Activated gamma-delta T cell treated with anti-CD3 and anti-CD28 coated beads, Interleukin-2, amount 50 U/mL, for 16 hours (primary cell): ENCODE measurements around the gene IKBKE.
"Not testable (repeated sequence)": the region's sequence is repeated elsewhere in the genome, so short reads cannot be mapped to it uniquely, and the experiment has no call there.

Experiments
- DNase-seq: peaks from one replicate; pipeline ENCODE4 v3.0.0-alpha.2; 2020; ENCODE audit warnings: low read depth

IKBKE gene

DNA sequence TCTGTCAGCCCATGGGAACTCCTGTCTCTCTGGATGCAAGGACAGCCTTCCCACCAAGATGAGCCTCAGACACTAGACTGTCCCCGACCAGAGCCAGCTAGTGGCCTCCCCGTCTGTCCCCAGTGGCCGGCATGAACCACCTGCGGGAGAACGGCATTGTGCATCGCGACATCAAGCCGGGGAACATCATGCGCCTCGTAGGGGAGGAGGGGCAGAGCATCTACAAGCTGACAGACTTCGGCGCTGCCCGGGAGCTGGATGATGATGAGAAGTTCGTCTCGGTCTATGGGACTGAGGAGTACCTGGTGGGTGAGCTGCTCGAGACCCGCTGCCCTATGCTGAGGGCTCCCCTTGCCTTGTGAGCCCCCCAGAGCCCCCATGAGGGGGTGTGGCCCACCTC, 5.8 kb downstream of the IKBKE start:
- no peak for DNase-seq

- no peak for DNase-seq
Observed at GRCh38 chr1:206476591-206476990, 6.3 kb downstream of the IKBKE start.

DNA sequence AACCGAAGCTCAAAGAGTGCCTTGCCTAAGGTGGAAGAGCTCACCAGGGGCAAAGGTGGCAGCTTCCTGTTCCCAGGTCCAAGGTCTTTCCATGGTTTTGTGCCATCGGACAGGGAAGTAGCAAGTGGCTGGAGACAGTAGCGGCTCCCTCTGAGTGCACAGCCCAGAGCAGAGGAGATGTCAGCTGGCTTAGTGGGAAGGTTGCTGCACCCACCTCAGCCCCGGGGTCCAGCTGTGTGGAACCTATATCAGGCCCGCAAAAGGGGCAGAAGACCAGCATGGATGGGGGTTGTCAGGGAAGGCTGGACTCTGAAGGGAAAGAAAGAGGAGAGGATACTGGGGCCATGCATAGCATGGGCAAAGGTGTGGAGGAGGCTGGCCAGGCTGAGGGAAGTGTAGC, 6.8 kb downstream of the IKBKE start:
- DNase-seq, result no peak

DNA sequence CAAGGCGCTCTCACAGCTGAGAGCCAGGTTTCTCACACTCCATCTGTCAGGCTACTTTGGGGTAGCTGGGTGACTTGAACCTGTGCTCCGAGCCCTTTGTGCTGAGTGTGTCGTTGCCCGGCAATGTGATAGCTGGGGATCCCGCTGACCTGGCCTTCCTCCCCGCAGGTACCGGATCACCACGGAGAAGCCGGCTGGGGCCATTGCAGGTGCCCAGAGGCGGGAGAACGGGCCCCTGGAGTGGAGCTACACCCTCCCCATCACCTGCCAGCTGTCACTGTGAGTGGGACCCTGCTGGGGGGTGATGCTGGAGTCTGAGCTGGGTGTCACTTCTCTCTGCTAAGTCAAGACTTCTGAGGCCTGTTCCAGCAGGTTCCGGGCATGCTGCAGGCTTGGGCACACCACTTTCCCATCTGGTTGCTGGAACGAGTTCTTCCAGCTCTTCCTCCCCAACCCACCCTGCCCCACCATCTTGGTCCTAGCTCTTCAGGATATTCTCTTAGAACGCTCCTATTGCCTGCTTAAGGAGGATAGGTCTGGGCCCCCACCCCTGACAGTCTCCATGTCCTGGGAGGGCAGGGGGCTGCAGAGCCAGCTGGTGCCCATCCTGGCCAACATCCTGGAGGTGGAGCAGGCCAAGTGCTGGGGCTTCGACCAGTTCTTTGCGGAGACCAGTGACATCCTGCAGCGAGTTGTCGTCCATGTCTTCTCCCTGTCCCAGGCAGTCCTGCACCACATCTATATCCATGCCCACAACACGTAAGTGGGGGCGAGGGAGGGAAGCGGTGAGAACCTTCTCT, 7.5 kb downstream of the IKBKE start:
- DNase-seq, result no peak

DNA sequence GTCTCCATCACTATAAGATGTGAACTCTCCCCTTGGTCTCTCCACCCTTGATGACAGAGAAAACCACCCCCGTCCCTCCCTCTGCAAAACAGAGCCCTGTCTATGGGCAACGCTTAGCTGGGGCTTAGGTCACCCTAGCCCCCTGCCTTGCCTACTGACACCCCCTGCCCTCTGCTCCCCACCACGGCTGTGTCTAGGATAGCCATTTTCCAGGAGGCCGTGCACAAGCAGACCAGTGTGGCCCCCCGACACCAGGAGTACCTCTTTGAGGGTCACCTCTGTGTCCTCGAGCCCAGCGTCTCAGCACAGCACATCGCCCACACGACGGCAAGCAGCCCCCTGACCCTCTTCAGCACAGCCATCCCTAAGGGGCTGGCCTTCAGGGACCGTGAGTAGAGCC, 8.5 kb downstream of the IKBKE start:
- DNase-seq, result no peak

- peak; percentile 54 for DNase-seq
Observed at GRCh38 chr1:206479183-206480125, 9.2 kb downstream of the IKBKE start.

- DNase-seq, result no peak
Observed at GRCh38 chr1:206480211-206480610, 9.9 kb downstream of the IKBKE start.

DNA sequence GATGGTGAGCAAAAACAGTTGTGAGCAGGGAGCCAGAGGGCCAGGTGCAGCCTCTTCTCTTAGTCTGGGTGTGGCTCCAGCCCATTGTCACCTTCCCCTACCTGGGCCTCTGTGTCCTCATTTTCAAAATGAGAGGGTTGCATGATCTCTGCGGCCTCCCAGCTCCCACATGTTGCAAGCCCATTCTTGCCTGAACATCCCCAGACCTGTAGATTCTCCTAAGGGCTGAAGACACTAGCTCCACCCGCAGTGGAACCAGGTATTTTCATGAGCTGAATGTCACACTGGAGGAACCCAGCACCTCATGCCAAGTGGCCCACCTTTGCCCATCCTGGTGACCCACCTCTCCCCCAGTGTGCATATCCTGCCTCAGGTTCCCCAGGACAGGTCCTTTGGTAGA, 12.3 kb downstream of the IKBKE start:
- no peak for DNase-seq

- DNase-seq, result not testable (repeated sequence)
Observed at GRCh38 chr1:206483864-206484263, 13.6 kb downstream of the IKBKE start.

DNA sequence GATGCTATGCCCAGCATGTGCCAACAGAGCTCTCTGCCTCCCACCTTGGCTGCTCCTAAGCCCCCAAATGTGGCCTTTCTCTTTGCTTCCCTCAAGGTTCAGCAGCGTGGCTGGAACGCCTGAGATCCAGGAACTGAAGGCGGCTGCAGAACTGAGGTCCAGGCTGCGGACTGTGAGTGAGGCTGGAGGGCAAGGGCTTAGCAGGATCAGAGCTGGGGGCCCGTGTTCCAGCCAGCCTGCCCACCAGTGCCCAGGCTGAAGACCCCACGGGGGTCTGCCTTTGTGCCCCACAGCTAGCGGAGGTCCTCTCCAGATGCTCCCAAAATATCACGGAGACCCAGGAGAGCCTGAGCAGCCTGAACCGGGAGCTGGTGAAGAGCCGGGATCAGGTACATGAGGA, 14.6 kb downstream of the IKBKE start:
- DNase-seq, result no peak

DNA sequence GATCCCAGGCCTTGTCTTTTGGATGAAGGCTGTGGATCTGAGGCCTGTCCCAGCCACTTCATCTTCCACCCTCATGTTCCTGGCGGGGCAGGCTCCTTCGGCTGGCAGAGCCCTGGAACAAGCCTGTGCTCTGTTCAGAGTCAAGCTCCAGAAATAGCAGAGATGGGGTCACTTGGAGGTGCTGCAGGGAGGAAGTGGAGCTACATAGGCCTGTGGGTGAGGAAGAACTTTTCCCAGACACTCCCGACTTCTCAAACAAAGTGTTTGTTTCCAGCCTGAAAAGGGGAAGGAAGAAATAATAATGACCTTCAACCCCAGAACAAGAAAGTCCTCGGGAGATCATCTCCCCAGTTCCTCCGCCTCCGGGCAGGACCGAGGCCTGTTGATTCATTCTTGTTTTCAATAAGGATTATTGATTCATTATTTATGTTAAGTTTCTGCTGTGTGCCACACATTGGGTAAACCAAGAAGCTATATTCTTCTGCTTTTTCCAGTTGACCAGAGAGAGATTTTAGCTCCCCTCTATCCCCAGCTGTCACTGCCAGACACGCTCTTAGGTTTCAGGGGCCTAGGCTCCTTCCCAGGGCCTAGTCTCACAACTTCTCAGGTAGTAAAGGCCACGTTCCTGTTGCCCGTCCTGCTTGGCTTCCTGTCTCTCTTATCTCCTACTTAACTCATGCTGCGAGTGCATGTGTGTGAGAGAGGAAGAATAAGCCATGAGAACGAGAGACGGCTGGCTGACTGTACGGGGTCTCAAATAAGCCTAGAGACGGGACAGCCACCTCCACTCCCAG, 16.9 kb downstream of the IKBKE start:
- DNase-seq, result no peak

DNA sequence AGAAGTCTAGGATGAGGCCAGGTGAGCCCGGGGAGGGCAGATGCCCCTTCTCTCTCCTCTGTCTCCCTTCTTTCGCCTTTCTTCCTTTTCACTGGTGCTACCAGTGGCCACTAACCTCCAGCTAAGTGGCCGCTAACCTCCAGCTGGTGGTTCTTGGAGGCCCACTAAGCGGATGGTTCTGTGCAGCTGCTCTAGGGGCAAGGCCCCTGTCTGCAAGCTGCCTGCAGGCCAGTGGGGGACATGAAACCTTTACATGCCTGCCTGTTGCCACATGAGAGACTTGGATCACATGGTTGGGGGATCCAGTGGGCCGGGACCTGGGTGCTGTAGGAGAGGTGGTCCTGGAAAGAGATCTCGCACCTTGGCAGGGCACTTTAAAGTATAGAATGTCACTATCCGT, 17.7 kb downstream of the IKBKE start:
- DNase-seq, result no peak

- DNase-seq, result no peak
Observed at GRCh38 chr1:206488466-206488865, 18.2 kb downstream of the IKBKE start.

GRCh38 chr1:206489980-206490770, 19.9 kb downstream of the IKBKE start:
- DNase-seq, result peak; percentile 63

DNA sequence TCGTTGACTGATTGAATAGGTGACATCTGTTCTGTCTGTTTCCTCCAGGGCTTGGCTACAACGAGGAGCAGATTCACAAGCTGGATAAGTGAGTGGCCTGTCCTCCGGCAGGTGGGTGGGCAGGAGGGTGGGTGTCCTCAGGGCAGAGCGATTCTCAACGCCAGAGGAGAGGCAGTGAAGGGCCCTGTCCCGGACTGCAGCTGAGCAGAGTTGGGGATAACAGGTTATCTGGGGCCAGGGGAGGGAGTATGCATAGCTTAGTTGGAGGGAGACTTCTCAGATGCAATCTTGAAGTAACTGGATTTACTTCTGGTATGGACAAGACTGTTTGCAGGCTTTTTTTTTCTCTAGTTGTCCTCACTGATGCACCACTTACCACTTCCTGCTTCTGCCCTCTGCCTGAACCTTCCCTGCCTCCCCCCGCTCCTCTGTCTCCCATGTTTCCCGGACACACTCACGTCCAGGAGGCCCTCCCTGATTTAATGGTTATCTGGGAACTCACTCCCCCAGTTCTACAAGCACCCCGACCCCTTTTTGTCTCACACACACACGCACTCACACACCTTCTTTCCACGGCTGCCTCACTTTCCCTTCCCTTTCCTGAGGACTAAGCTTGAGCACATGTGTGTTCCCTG, 20.6 kb downstream of the IKBKE start:
- no peak for DNase-seq

DNA sequence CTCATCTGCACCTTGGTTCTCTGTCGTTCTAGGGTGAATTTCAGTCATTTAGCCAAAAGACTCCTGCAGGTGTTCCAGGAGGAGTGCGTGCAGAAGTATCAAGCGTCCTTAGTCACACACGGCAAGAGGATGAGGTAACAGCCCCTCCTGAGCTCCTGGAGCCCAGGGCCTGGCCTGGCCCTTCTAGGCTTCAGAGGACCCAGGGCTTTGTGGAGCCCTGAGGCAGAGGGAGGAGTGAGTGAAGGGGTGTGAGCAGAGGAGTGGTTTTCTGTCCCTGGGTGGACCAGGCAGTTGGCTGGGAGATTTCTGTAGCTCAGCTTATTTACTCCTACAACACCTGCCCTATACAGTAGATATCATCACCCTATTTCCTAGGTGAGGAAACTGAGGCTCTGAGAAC, 21.3 kb downstream of the IKBKE start:
- no peak for DNase-seq

- no peak for DNase-seq
Observed at GRCh38 chr1:206492589-206492988, 22.3 kb downstream of the IKBKE start.

- no peak for DNase-seq
Observed at GRCh38 chr1:206493279-206493678, 23.0 kb downstream of the IKBKE start.

DNA sequence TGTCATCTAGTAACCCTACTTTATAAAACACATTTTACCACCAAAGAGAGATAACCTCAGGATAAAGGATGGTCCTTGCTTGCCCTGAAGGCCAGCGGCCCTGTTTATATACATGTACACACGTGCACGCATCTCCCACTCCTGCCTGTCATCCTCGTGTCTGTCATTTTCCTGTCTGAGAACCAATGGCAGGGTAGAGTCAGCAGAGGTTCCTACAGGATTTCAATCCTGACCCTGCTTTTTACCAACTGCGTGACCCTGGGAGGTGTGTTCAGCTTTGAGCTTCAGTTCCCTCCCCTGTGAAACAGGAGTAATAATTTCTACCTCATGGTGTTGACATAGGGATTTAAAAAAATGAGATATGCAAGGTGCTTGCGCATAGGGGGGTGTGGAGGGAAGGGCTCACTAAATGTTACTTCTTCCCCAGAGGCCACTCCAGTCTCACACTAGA, 24.8 kb downstream of the IKBKE start:
- no peak for DNase-seq

- DNase-seq, result no peak
Observed at GRCh38 chr1:206495493-206496046, 25.3 kb downstream of the IKBKE start.
